Measurements from ENCODE around the gene ADTRP. TPM values are rescaled to one million over a fixed set of nuclear protein-coding genes. Genes with fewer than 3 reads are reported as not detected.

The ADTRP gene
- total RNA-seq, 3 donors from 2014 or later = 68.5 to 239 (median 91.9) TPM

GRCh38 chr6:11766589-11767450, 11.8 kb downstream of the ADTRP start:
- peaks cover 37% of the 10 kb centered on the region for H3K4me1 ChIP-seq (ENCODE audit: low read depth)
- no peak for ATAC-seq
- intact Hi-C loops (cut with DNase I, micrococcal nuclease) = no loop called here

DNA sequence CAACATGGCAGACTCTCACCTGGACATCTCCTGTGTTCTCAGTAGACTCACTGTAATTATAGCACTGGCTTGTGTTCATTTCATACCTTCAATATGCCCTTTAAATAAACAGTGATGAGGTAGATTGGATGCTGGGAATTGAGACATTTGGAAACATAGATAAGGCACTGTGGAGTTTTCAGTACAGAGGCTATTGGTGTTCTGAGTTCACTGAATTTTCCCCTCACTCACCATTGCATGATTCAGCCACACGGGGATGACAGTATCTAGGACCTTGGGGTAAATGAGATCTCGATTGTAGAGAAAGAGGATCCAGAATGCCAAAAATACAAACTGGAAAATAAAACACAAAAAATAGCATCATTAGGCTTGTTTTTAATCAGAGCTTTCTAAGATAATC, 12.6 kb downstream of the ADTRP start:
- intact Hi-C loops (cut with DNase I, micrococcal nuclease) = no loop called here
- H3K4me3 ChIP-seq = no peak overlapping the region
- H3K36me3 ChIP-seq (ENCODE audit: low read depth) = no peaks in the 10 kb centered on the region
- TF ChIP-seq, protein P1, sequence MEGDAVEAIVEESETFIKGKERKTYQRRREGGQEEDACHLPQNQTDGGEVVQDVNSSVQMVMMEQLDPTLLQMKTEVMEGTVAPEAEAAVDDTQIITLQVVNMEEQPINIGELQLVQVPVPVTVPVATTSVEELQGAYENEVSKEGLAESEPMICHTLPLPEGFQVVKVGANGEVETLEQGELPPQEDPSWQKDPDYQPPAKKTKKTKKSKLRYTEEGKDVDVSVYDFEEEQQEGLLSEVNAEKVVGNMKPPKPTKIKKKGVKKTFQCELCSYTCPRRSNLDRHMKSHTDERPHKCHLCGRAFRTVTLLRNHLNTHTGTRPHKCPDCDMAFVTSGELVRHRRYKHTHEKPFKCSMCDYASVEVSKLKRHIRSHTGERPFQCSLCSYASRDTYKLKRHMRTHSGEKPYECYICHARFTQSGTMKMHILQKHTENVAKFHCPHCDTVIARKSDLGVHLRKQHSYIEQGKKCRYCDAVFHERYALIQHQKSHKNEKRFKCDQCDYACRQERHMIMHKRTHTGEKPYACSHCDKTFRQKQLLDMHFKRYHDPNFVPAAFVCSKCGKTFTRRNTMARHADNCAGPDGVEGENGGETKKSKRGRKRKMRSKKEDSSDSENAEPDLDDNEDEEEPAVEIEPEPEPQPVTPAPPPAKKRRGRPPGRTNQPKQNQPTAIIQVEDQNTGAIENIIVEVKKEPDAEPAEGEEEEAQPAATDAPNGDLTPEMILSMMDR (IDR thresholded peaks at IDR 0.05) = no peak
- no peak for DNase-seq
- no peak for ATAC-seq
- H3K4me1 ChIP-seq (ENCODE audit: low read depth) = peaks cover 37% of the 10 kb centered on the region
- no peaks in the 10 kb centered on the region for H3K9me3 ChIP-seq

More at GRCh38 chr6:11766589-11767450, 11.8 kb downstream of the ADTRP start:
- DNase-seq = no peak
- TF ChIP-seq, protein P1 (IDR thresholded peaks at IDR 0.05) = no peak
- Histone ChIP-seq H3K36me3 (ENCODE audit: low read depth) (no peaks in the 10 kb centered on the region), H3K4me3 (no peak overlapping the region), H3K9me3 (no peaks in the 10 kb centered on the region)

DNA sequence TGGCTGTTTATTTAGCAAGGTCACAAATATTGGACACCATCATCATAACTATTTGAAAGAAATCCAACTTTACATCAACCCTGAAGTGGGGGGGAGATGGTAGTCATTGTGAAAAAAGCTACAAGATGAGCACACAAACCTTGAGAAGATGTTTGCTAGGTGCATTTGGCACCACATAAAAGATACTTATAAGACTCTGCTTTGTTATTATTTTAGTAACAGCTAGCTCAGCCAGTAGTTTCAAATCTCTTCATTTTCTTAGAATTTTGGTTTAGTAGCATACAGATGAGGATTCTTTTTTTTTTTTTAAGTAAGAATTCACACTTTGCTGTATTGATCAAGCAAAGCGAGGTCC, 14.4 kb downstream of the ADTRP start:
- no peak for DNase-seq
- TF ChIP-seq, protein P1 (IDR thresholded peaks at IDR 0.05) = no peak
- Histone ChIP-seq H3K4me1 (ENCODE audit: low read depth) (peaks cover 30% of the 10 kb centered on the region), H3K36me3 (ENCODE audit: low read depth) (no peaks in the 10 kb centered on the region), H3K9me3 (no peaks in the 10 kb centered on the region), H3K4me3 (no peak overlapping the region)
- intact Hi-C loops (cut with DNase I, micrococcal nuclease) = no loop called here
- ATAC-seq = no peak

- H3K4me1 ChIP-seq (ENCODE audit: low read depth) = peaks cover 30% of the 10 kb centered on the region
- DNase-seq (no peak), ATAC-seq (no peak)
- H3K36me3 ChIP-seq (ENCODE audit: low read depth) = no peaks in the 10 kb centered on the region
- intact Hi-C loops (cut with DNase I, micrococcal nuclease) = no loop called here
- TF ChIP-seq, protein P1 (IDR thresholded peaks at IDR 0.05) = no peak
- no peaks in the 10 kb centered on the region for H3K9me3 ChIP-seq
- H3K4me3 ChIP-seq = no peak overlapping the region
Measured at GRCh38 chr6:11763460-11764249, 14.9 kb downstream of the ADTRP start.

- peaks cover 30% of the 10 kb centered on the region for H3K4me1 ChIP-seq (ENCODE audit: low read depth)
- no peak overlapping the region for H3K4me3 ChIP-seq
- H3K36me3 ChIP-seq (ENCODE audit: low read depth) = no peaks in the 10 kb centered on the region
- intact Hi-C loops (cut with DNase I, micrococcal nuclease) = no loop called here
- DNase-seq = no peak
- TF ChIP-seq, protein P1 (IDR thresholded peaks at IDR 0.05) = no peak
- ATAC-seq = peak; percentile 39
- no peaks in the 10 kb centered on the region for H3K9me3 ChIP-seq
Measured at GRCh38 chr6:11762794-11763459, 15.7 kb downstream of the ADTRP start.
